ENCODE data around the gene NUP93. TPM values are rescaled to one million over a fixed set of nuclear protein-coding genes. Genes with fewer than 3 reads are reported as not detected.

NUP93 gene
- total RNA-seq, 2 donors from 2014 or later, result 18.1 to 19.8 TPM

DNA sequence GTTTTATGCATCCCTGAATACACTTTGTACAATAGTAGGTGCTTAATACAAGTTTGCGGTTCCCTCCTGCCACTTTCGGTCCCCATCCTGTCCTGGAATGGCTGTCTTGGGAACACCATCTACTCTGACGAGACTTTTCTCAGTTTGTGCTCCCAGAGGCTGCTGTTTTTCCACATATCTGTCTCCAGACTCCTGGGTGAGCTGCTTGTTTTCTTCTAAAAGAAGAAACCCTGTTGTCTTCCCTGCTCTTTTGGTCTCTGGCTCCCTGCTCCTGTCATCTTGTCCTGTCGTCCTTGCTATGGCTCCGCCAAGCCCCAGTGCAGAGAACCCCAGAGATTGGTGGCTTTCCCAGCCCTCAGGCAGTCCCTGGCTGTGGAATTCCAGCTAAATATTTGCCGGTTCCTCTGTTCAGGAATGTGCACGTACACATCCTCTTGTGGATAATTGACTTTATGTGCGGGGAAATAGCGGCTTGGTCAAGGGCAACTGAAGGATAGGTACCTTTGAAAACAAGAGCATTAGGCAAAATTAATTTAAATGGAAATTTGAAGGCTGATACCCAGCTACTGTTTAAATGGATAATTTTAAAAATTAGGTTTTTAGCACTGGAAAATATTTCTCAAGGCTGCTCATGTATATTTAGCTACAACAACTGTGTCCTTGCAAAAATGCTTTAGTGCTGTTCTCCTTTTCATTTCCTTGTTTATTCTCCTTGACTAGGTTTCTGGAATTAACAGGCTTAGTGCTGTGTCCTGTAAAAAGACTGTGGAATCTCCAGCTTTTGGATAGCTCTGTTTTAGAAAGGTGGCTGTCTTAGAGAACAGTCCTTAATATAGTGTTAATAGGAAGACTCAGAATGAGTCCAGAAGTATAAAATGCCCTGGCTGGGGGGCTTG, 84.9 kb downstream of the NUP93 start:
- H3K36me3 ChIP-seq, result peaks cover 6% of the 10 kb centered on the region
- no peak for TF ChIP-seq CTCF (IDR thresholded peaks at IDR 0.05)
- H3K27me3 ChIP-seq, result no peaks in the 10 kb centered on the region
- DNase-seq (ENCODE audit: low spot score), result no peak
- no peaks in the 10 kb centered on the region for H3K9me3 ChIP-seq
- H3K4me3 ChIP-seq, result no peak overlapping the region
- H3K27ac ChIP-seq, result no peak overlapping the region
- peaks cover 0 to 5% of the 10 kb centered on the region in 2 donors for H3K4me1 ChIP-seq

DNA sequence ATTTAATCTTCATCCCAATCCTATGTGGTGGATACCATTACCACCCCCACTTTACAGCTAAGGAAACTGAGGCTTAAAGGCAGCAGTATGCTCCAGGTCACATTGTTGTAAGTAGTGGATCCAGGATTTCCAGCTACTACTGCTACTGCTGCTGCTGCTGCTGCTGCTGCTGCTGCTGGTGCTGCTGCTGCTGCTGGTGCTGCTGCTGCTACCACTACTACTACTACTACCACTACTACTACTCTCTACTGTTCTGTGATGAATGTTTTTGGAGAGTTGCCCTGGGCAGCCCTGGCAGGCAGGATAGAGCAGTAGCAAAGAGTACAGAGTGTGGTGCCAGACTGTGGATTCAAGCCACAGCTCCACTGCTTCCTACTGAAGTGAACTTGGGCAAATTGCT, 85.8 kb downstream of the NUP93 start:
- no peak for TF ChIP-seq CTCF (IDR thresholded peaks at IDR 0.05)
- H3K4me1 ChIP-seq, result peaks cover 0 to 5% of the 10 kb centered on the region in 2 donors
- no peak overlapping the region for H3K4me3 ChIP-seq
- H3K36me3 ChIP-seq, result no peaks in the 10 kb centered on the region
- no peaks in the 10 kb centered on the region for H3K27me3 ChIP-seq
- no peak overlapping the region for H3K27ac ChIP-seq
- DNase-seq (ENCODE audit: low spot score), result no peak
- no peaks in the 10 kb centered on the region for H3K9me3 ChIP-seq

- H3K4me1 ChIP-seq, result peaks cover 0 to 5% of the 10 kb centered on the region in 2 donors
- H3K4me3 ChIP-seq, result no peak overlapping the region
- TF ChIP-seq CTCF (IDR thresholded peaks at IDR 0.05), result no peak
- no peaks in the 10 kb centered on the region for H3K36me3 ChIP-seq
- no peaks in the 10 kb centered on the region for H3K27me3 ChIP-seq
- H3K27ac ChIP-seq, result no peak overlapping the region
- H3K9me3 ChIP-seq, result no peaks in the 10 kb centered on the region
- DNase-seq (ENCODE audit: low spot score), result no peak
Observed at GRCh38 chr16:56817056-56817455, 87.1 kb downstream of the NUP93 start.

DNA sequence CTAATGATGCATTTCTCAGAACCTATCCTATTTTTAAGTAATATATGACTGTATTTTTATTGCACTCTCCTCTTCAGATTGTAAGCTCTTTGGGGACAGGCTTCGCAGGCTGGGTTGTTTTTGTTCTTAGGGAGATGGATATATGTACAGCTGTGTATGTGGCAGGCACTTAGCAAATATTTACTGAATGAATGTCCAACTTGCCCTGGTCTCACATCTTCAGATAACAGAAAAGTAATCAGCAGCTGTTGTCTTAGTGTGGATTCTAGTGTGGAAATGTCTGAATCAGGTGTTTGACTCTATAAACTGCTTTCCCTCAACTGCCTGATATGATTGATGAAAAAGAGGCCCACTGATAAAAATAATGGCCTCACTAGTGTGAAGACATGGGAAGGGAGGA, 88.0 kb downstream of the NUP93 start:
- peaks cover 0 to 5% of the 10 kb centered on the region in 2 donors for H3K4me1 ChIP-seq
- H3K27me3 ChIP-seq, result no peaks in the 10 kb centered on the region
- H3K36me3 ChIP-seq, result no peaks in the 10 kb centered on the region
- no peak overlapping the region for H3K4me3 ChIP-seq
- no peaks in the 10 kb centered on the region for H3K9me3 ChIP-seq
- TF ChIP-seq CTCF (IDR thresholded peaks at IDR 0.05), result no peak
- no peak overlapping the region for H3K27ac ChIP-seq
- no peak for DNase-seq (ENCODE audit: low spot score)

DNA sequence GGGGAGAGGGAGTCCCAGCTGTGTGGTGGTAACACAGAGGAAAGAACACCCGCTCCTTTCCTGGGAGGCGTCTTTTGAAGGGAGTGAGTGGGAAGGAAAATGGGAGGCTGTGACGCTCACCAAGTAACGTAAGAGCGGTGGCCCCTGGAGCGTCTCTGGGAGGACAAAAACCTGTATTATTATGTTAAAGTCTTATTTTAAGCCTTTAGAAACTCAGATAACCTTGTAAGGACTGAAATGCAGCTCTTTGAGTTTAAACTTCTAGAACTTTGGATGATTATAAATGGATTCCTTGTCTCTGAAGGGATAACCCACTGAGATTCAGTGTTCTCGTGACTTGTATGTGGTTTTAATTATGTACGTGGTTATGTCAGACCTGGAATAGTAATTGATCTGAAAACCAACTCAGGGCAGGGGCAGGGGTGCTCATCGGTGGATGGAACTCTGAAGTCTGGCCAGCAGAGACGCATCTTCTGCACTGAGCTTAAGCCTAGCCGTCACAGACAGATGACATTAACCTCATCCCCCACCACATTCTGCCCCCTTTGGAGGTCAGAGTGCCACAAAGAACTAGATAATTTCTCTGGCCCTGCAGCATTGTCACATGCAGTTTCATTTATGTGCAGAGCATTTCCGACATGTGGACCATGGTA, 93.3 kb downstream of the NUP93 start:
- TF ChIP-seq CTCF (IDR thresholded peaks at IDR 0.05), result no peak

More for the DNA sequence above, 93.3 kb downstream of the NUP93 start:
- Histone ChIP-seq H3K4me3 (no peak overlapping the region), H3K36me3 (peaks cover 5% of the 10 kb centered on the region), H3K27me3 (no peaks in the 10 kb centered on the region), H3K9me3 (no peaks in the 10 kb centered on the region), H3K4me1 (no peaks in the 10 kb centered on the region), H3K27ac (no peak overlapping the region)
- DNase-seq (ENCODE audit: low spot score), result no peak

All from right atrium auricular region (tissue), 2 donors.